H1 (cell line): ENCODE data around the gene RRAS2. TPM values are rescaled to one million over a fixed set of nuclear protein-coding genes. Genes with fewer than 3 reads are reported as not detected.

Experiments used
- CTCF ChIA-PET: fragments of 300-600 bp; sonication (Branson Sonifier 250); formaldehyde crosslinking; loops from one replicate; lab custom pipeline; 2021; ENCODE audit not compliant: partially characterized antibody; lab: Charles Lee
- POLR2A ChIA-PET: fragments of 300-600 bp; sonication (Branson Sonifier 250); formaldehyde crosslinking; loops from one replicate; lab custom pipeline; 2021; ENCODE audit warnings: inconsistent platforms; ENCODE audit not compliant: partially characterized antibody; lab: Charles Lee
- DNase-seq, 2 experiments: peaks; one replicate each; pipeline versions ENCODE4 v3.0.0 to v3.0.0-alpha.2; 2010 to 2022; ENCODE audit warnings: low spot score in 2 of 2, low read depth in 1 of 2, mixed read lengths in 1 of 2
- FAIRE-seq: peaks from 2 replicates; lab custom pipeline; 2011; peaks lifted over from hg19 to GRCh38; lab: Jason Lieb, UNC
- H2AFZ ChIP-seq: 2 replicates; pipeline ENCODE4 v1.8.1; 2012; ENCODE audit warnings: low read length, inconsistent platforms
- H2AK5ac ChIP-seq: 2 replicates; pipeline ENCODE4 v1.6.1; 2013; ENCODE audit warnings: low read depth, low read length
- H2BK120ac ChIP-seq: replicated peaks from 2 replicates; pipeline ENCODE3; 2013; ENCODE audit warnings: low read depth, low read length, inconsistent platforms
- H2BK12ac ChIP-seq: 2 replicates; pipeline ENCODE4 v1.6.1; 2013; ENCODE audit warnings: low read depth, low read length
- H2BK15ac ChIP-seq: 2 replicates; pipeline ENCODE4 v1.6.1; 2013; ENCODE audit warnings: low read length
- H2BK20ac ChIP-seq: 2 replicates; pipeline ENCODE4 v1.6.1; 2013; ENCODE audit warnings: low read length
- H2BK5ac ChIP-seq: 2 replicates; pipeline ENCODE4 v1.6.1; 2013; ENCODE audit warnings: low read depth, low read length
- H3K14ac ChIP-seq: 2 replicates; pipeline ENCODE4 v1.6.1; 2013; ENCODE audit warnings: inconsistent platforms; ENCODE audit not compliant: insufficient read length
- H3K18ac ChIP-seq: 2 replicates; pipeline ENCODE4 v1.6.1; 2013; ENCODE audit warnings: low read length; ENCODE audit errors: extremely low read depth
- H3K23ac ChIP-seq: 2 replicates; pipeline ENCODE4 v1.6.1; 2013; ENCODE audit warnings: inconsistent platforms; ENCODE audit not compliant: insufficient read length
- H3K23me2 ChIP-seq: 2 replicates; pipeline ENCODE4 v1.6.1; 2013; ENCODE audit warnings: low read depth, low read length
- H3K27ac ChIP-seq: 2 replicates; pipeline ENCODE4 v1.6.1; 2011; ENCODE audit warnings: low read depth, low read length, inconsistent platforms
- H3K27me3 ChIP-seq, 4 experiments: replicated peaks in 1 of 4; 1 replicate in 1 of 4; 2 replicates in 3 of 4; pipeline versions ENCODE4 v1.6.1 to v1.8.1; 2011 to 2013; ENCODE audit warnings: low read length in 3 of 4, mild to moderate bottlenecking in 3 of 4, inconsistent platforms in 2 of 4, mixed read lengths in 2 of 4, moderate library complexity in 1 of 4; ENCODE audit not compliant: control insufficient read depth in 3 of 4, insufficient read depth in 3 of 4; ENCODE audit errors: extremely low read depth in 1 of 4
- H3K36me3 ChIP-seq, 4 experiments: 2 replicates each; pipeline versions ENCODE4 v1.6.1 to v1.8.1; 2011 to 2013; ENCODE audit warnings: mild to moderate bottlenecking in 4 of 4, low read length in 3 of 4, moderate library complexity in 2 of 4, control low read depth in 1 of 4, inconsistent platforms in 1 of 4; ENCODE audit not compliant: insufficient read depth in 4 of 4, control insufficient read depth in 2 of 4
- H3K4ac ChIP-seq: replicated peaks from 2 replicates; pipeline ENCODE3; 2013; ENCODE audit warnings: low read length, low read depth, mixed read lengths, inconsistent platforms; ENCODE audit not compliant: insufficient read length
- H3K4me1 ChIP-seq, 4 experiments: replicated peaks in 1 of 4; 1 replicate in 1 of 4; 2 replicates in 3 of 4; pipeline versions ENCODE4 v1.6.1 to v1.8.1; 2011 to 2013; ENCODE audit warnings: low read length in 3 of 4, inconsistent platforms in 2 of 4, mixed read lengths in 1 of 4; ENCODE audit not compliant: insufficient read depth in 4 of 4, control insufficient read depth in 3 of 4
- H3K4me2 ChIP-seq, 2 experiments: 2 replicates each; pipeline versions ENCODE4 v1.6.1 to v1.8.1; 2011 to 2013; ENCODE audit warnings: low read depth in 2 of 2, low read length in 2 of 2, control low read depth in 1 of 2, inconsistent platforms in 1 of 2, mild to moderate bottlenecking in 1 of 2; ENCODE audit not compliant: insufficient read depth in 1 of 2
- H3K4me3 ChIP-seq, 4 experiments: fragments of 200-600, 300-600 bp in 1 of 4; sonication (generic), shearing (Covaris generic), sonication (Bioruptor Twin) in 1 of 4; 2 replicates each; pipeline versions ENCODE4 v1.5.1 to v1.8.1; 2011 to 2016; ENCODE audit warnings: low read length in 4 of 4, low read depth in 3 of 4, control low read depth in 2 of 4, inconsistent platforms in 2 of 4, mild to moderate bottlenecking in 2 of 4, mixed read lengths in 1 of 4, moderate library complexity in 1 of 4; ENCODE audit not compliant: insufficient read depth in 2 of 4; ENCODE audit errors: extremely low read depth in 1 of 4
- H3K56ac ChIP-seq: replicated peaks from 2 replicates; pipeline ENCODE3; 2013; ENCODE audit warnings: low read depth, mild to moderate bottlenecking, mixed read lengths, low read length, inconsistent platforms; ENCODE audit not compliant: insufficient read length
- H3K79me1 ChIP-seq: 2 replicates; pipeline ENCODE4 v1.6.1; 2013; ENCODE audit warnings: low read depth, low read length, control low read depth
- H3K79me2 ChIP-seq, 2 experiments: 2 replicates each; pipeline versions ENCODE4 v1.6.1 to v1.8.1; 2012 to 2013; ENCODE audit warnings: low read length in 2 of 2, mild to moderate bottlenecking in 2 of 2, inconsistent platforms in 1 of 2; ENCODE audit not compliant: insufficient read depth in 2 of 2, control insufficient read depth in 1 of 2
- H3K9ac ChIP-seq, 4 experiments: replicated peaks in 1 of 4; 1 replicate in 1 of 4; 2 replicates in 3 of 4; pipeline versions ENCODE4 v1.6.1 to v1.8.1; 2011 to 2013; ENCODE audit warnings: low read depth in 3 of 4, low read length in 3 of 4, control low read depth in 2 of 4, mild to moderate bottlenecking in 2 of 4, moderate library complexity in 2 of 4, inconsistent platforms in 1 of 4; ENCODE audit errors: extremely low read depth in 1 of 4
- H3K9me3 ChIP-seq, 2 experiments: 2 replicates each; pipeline versions ENCODE4 v1.6.1 to v1.8.1; 2012 to 2013; ENCODE audit warnings: mild to moderate bottlenecking in 2 of 2, moderate library complexity in 2 of 2, control low read depth in 1 of 2, inconsistent platforms in 1 of 2, low read depth in 1 of 2, low read length in 1 of 2, mixed read lengths in 1 of 2; ENCODE audit not compliant: insufficient read depth in 2 of 2
- H4K20me1 ChIP-seq, 2 experiments: replicated peaks in 1 of 2; 2 replicates each; pipeline versions ENCODE3 to v1.8.1; 2011 to 2013; ENCODE audit warnings: inconsistent platforms in 2 of 2, low read length in 2 of 2, mild to moderate bottlenecking in 1 of 2; ENCODE audit not compliant: insufficient read depth in 2 of 2, control insufficient read depth in 1 of 2
- H4K5ac ChIP-seq: 2 replicates; pipeline ENCODE4 v1.6.1; 2013; ENCODE audit warnings: low read length, low read depth, mixed read lengths, inconsistent platforms; ENCODE audit not compliant: insufficient read length
- H4K8ac ChIP-seq: 2 replicates; pipeline ENCODE4 v1.8.0; 2013; ENCODE audit warnings: mild to moderate bottlenecking, moderate library complexity, low read length, inconsistent platforms; ENCODE audit not compliant: insufficient read depth; ENCODE audit errors: extremely low read depth
- H4K91ac ChIP-seq: replicated peaks from 2 replicates; pipeline ENCODE3; 2013; ENCODE audit warnings: low read length, mixed read lengths, inconsistent platforms; ENCODE audit not compliant: insufficient read length
- CTBP2 ChIP-seq: IDR thresholded peaks from 2 replicates; pipeline ENCODE4 v1.7.0; 2011; ENCODE audit warnings: borderline replicate concordance, mild to moderate bottlenecking, moderate library complexity, mixed read lengths, low read length; ENCODE audit not compliant: insufficient read depth, insufficient read length
- GTF2F1 ChIP-seq: IDR thresholded peaks from 2 replicates; pipeline ENCODE4 v1.6.1; 2012; ENCODE audit warnings: low read depth, low read length, improper control_type of control experiment, borderline replicate concordance
- KDM1A ChIP-seq: fragments of 200-600, 300-600 bp; sonication (generic); IDR thresholded peaks from 2 replicates; pipeline ENCODE4 v1.7.1; 2016; ENCODE audit warnings: mild to moderate bottlenecking, low read length, borderline replicate concordance
- NRF1 ChIP-seq: IDR thresholded peaks from 2 replicates; pipeline ENCODE4 v1.6.1; 2011; ENCODE audit warnings: mild to moderate bottlenecking, low read depth, low read length, improper control_type of control experiment
- POLR2AphosphoS5 ChIP-seq: IDR thresholded peaks from 2 replicates; pipeline ENCODE4 v1.6.1; 2011; ENCODE audit warnings: low read depth, low read length
- POU5F1 ChIP-seq: IDR thresholded peaks from 2 replicates; pipeline ENCODE4 v1.6.1; 2011; ENCODE audit warnings: low read depth, mild to moderate bottlenecking, low read length, moderate library complexity
- SIN3A ChIP-seq, 2 experiments: IDR thresholded peaks in 1 of 2; conservative IDR thresholded peaks in 1 of 2; 2 replicates each; pipeline ENCODE4 v1.6.1; 2011 to 2012; ENCODE audit warnings: low read length in 2 of 2, improper control_type of control experiment in 1 of 2, low read depth in 1 of 2, mild to moderate bottlenecking in 1 of 2
- SP2 ChIP-seq: IDR thresholded peaks from 2 replicates; pipeline ENCODE4 v1.6.1; 2012; ENCODE audit warnings: mild to moderate bottlenecking, low read length, inconsistent platforms
- SUZ12 ChIP-seq: fragments of 200-600 bp; sonication (generic); IDR thresholded peaks from 2 replicates; pipeline ENCODE4 v1.6.1; 2012; ENCODE audit warnings: mild to moderate bottlenecking, inconsistent platforms, low read length, moderate library complexity, mixed read lengths
- ZNF274 ChIP-seq: IDR thresholded peaks from 2 replicates; pipeline ENCODE4 v1.7.0; 2012; ENCODE audit warnings: low read length, borderline replicate concordance; ENCODE audit errors: extremely low read depth
- WGBS, 2 experiments: shearing (Covaris generic) in 1 of 2; methylation state at CpG; one replicate each; pipeline versions ENCODE4 v1.1.6 to v1.1.7; 2013 to 2015; ENCODE audit warnings: low lambda C conversion rate in 2 of 2, mixed read lengths in 2 of 2, inconsistent platforms in 1 of 2, low coverage in 1 of 2, missing lambda C conversion rate in 1 of 2; ENCODE audit not compliant: insufficient replicate concordance in 2 of 2, insufficient coverage in 1 of 2, insufficient read length in 1 of 2; ENCODE audit errors: extremely low coverage in 1 of 2, missing lambda C conversion rate in 1 of 2; 5-methylcytosine and 5-hydroxymethylcytosine counted together
- polyA plus RNA-seq, 7 experiments: library from polyadenylated mRNA; depleted of rRNA in 3 of 7; stranded (reverse) in 5 of 7; unstranded in 2 of 7; fragments of >200 nt in 5 of 7; fragments of 200-250 nt in 2 of 7; gene quantifications; 1 replicate in 5 of 7; 2 replicates in 1 of 7; 4 replicates in 1 of 7; pipeline versions ENCODE4 v1.2.1 to v1.2.3, GENCODE V29; 2011 to 2013; ENCODE audit warnings: missing spikeins in 2 of 7, mixed read lengths in 2 of 7
- total RNA-seq: library from RNA; stranded (reverse); fragmentation: NEBNext Ultra II Directional; extraction: Animal tissue kit (Norgen Biotek cat#: 25700); gene quantifications from 2 replicates; pipeline ENCODE4 v1.2.1, GENCODE V29; 2021
- TF ChIP-seq, protein P1 (sequence below): IDR thresholded peaks from 2 replicates; pipeline ENCODE4 v1.6.1; 2012; ENCODE audit warnings: low read length, inconsistent platforms
- TF ChIP-seq, protein P2 (sequence below): IDR thresholded peaks from 2 replicates; pipeline ENCODE4 v1.6.1; 2012; ENCODE audit warnings: inconsistent platforms

Gene RRAS2
- total and polyA plus RNA-seq, 2 of the 8 experiments (the other 6 are each of a cell fraction or from before 2014, with no cell fraction given): 72.3 to 234 TPM

DNA sequence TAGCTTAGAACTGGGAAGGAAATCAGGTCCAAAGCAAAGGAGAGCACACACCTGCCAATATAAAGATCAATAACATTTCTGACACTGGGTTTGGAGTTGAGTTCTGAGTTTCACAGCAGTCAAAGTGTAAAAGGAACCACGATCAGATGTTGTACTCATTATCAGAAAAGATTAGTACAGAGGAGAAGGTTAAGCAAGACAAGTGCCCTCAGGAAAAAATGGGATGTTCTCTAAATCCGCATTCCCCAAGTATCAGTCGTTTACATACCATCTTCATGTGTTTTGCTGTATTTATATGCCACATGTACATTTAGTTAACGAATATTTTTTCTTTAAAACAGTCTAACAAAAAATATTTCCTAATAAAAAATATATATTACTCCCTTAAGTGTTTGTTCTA, 23.0 kb upstream of the RRAS2 start:
- Histone ChIP-seq H4K8ac (no peak overlapping the region), H3K79me1 (no peaks in the 10 kb centered on the region), H4K20me1 (no peaks in the 10 kb centered on the region), H3K9ac (no peak overlapping the region), H3K36me3 (no peaks in the 10 kb centered on the region), H2BK20ac (no peak overlapping the region), H2BK120ac (no peak overlapping the region), H2AFZ (no peak overlapping the region), H2BK15ac (no peak overlapping the region), H2BK12ac (no peak overlapping the region), H3K14ac (no peak overlapping the region), H3K4ac (no peak overlapping the region), H3K27ac (no peak overlapping the region), H4K5ac (no peak overlapping the region), H3K56ac (no peak overlapping the region), H2BK5ac (no peak overlapping the region), H3K27me3 (peaks cover 0 to 16% (median 3%) of the 10 kb centered on the region in 4 experiments; a peak in 5 of 7 replicates), H3K9me3 (no peaks in the 10 kb centered on the region), H3K18ac (no peak overlapping the region), H2AK5ac (no peak overlapping the region), H4K91ac (no peak overlapping the region), H3K4me2 (peak overlapping the region in 1 of 2 experiments; percentile 56; a peak in 1 of 4 replicates), H3K4me1 (peaks cover 0 to 8% (median 2%) of the 10 kb centered on the region in 4 experiments; a peak in 3 of 7 replicates), H3K4me3 (no peak overlapping the region), H3K23me2 (peaks cover 4% of the 10 kb centered on the region; the same call in 1 of the 2 replicates), H3K23ac (no peak overlapping the region), H3K79me2 (no peaks in the 10 kb centered on the region)
- no peak for FAIRE-seq
- CTCF ChIA-PET: interaction anchor here (1.0 to 1.4 kb wide), 4 partner anchors 9 to 85 kb away, joined by 3 to 5 read pairs (median 4); no protein-coding TSS in a partner anchor
- 89% methylated on average over 4 of the region's 4 CpGs; no CpG with 5 or more reads in 1 of the 2 experiments for WGBS, 2 experiments
- POLR2A ChIA-PET: interaction anchor here (1.1 to 1.6 kb wide), 3 partner anchors 24 to 81 kb away, joined by 3 to 4 read pairs (median 3); no protein-coding TSS in a partner anchor
- DNase-seq: no peak
- TF ChIP-seq POLR2AphosphoS5: no peak
- TF ChIP-seq NRF1: no peak
- TF ChIP-seq GTF2F1: no peak
- TF ChIP-seq, protein P1, sequence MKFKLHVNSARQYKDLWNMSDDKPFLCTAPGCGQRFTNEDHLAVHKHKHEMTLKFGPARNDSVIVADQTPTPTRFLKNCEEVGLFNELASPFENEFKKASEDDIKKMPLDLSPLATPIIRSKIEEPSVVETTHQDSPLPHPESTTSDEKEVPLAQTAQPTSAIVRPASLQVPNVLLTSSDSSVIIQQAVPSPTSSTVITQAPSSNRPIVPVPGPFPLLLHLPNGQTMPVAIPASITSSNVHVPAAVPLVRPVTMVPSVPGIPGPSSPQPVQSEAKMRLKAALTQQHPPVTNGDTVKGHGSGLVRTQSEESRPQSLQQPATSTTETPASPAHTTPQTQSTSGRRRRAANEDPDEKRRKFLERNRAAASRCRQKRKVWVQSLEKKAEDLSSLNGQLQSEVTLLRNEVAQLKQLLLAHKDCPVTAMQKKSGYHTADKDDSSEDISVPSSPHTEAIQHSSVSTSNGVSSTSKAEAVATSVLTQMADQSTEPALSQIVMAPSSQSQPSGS: no peak
- no peak for TF ChIP-seq KDM1A
- TF ChIP-seq, protein P2, sequence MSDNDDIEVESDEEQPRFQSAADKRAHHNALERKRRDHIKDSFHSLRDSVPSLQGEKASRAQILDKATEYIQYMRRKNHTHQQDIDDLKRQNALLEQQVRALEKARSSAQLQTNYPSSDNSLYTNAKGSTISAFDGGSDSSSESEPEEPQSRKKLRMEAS: no peak
- no peak for TF ChIP-seq CTBP2
- TF ChIP-seq SIN3A (conservative IDR thresholded peaks at IDR 0.05 in 1 of 2, IDR thresholded peaks at IDR 0.05 in 1 of 2; ENCODE audit: low read depth in 1 of 2, low read length in 2 of 2): no peak
- TF ChIP-seq ZNF274: no peak
- TF ChIP-seq POU5F1: no peak
- no peak for TF ChIP-seq SP2
- TF ChIP-seq SUZ12: no peak
